GM18861 (cell line): ENCODE data around the gene EPHX1.

Experiments used
- ATAC-seq: cut with Tn5 transposase; IDR thresholded peaks from one replicate; pipeline ENCODE4 v1.9.1; 2021; ENCODE audit not compliant: unreplicated experiment

The EPHX1 gene

GRCh38 chr1:225860107-225860506 is 50.2 kb downstream of the EPHX1 start:
- ATAC-seq: no peak

- no peak for ATAC-seq
These were observed 51.0 kb downstream of the EPHX1 start for GRCh38 chr1:225860876-225861441.

GRCh38 chr1:225861834-225862580 is 52.1 kb downstream of the EPHX1 start:
- no peak for ATAC-seq

- no peak for ATAC-seq
These were observed 52.6 kb downstream of the EPHX1 start for GRCh38 chr1:225862581-225862950.

GRCh38 chr1:225863167-225863566 is 53.2 kb downstream of the EPHX1 start:
- ATAC-seq: no peak

- no peak for ATAC-seq
These were observed 55.6 kb downstream of the EPHX1 start for GRCh38 chr1:225865514-225865913.

- peak; percentile 67 for ATAC-seq
These were observed 56.3 kb downstream of the EPHX1 start for GRCh38 chr1:225866061-225866837.

GRCh38 chr1:225866981-225867380 is 57.1 kb downstream of the EPHX1 start:
- no peak for ATAC-seq

- no peak for ATAC-seq
These were observed 58.9 kb downstream of the EPHX1 start for GRCh38 chr1:225868631-225869330.

GRCh38 chr1:225870911-225871310 is 61.0 kb downstream of the EPHX1 start:
- ATAC-seq: no peak

- ATAC-seq: no peak
These were observed 61.6 kb downstream of the EPHX1 start for GRCh38 chr1:225871359-225872074.

- ATAC-seq: no peak
These were observed 62.1 kb downstream of the EPHX1 start for GRCh38 chr1:225872075-225872430.

- no peak for ATAC-seq
These were observed 63.4 kb downstream of the EPHX1 start for GRCh38 chr1:225873281-225873850.

- ATAC-seq: no peak
These were observed 64.5 kb downstream of the EPHX1 start for GRCh38 chr1:225874431-225874830.

- ATAC-seq: no peak
These were observed 65.3 kb downstream of the EPHX1 start for GRCh38 chr1:225875044-225875815.

GRCh38 chr1:225876900-225877510 is 67.1 kb downstream of the EPHX1 start:
- ATAC-seq: no peak

GRCh38 chr1:225877580-225877979 is 67.7 kb downstream of the EPHX1 start:
- ATAC-seq: no peak

- no peak for ATAC-seq
These were observed 68.4 kb downstream of the EPHX1 start for GRCh38 chr1:225878282-225878681.

GRCh38 chr1:225879521-225880221 is 69.7 kb downstream of the EPHX1 start:
- ATAC-seq: no peak
